NCI-H345 treated with DMSO at 0.1 percent for 48 hours (cell line): ENCODE measurements around the gene DTNA.

Experiments used
- DNase-seq: peaks from one replicate; lab custom pipeline; 2025; ENCODE audit not compliant: unreplicated experiment; lab: John Stamatoyannopoulos, UW

Gene DTNA

GRCh38 chr18:34847408-34847807, 137.3 kb downstream of the DTNA start:
- no peak for DNase-seq

- DNase-seq: no peak
Measured at GRCh38 chr18:34848156-34848555, 138.1 kb downstream of the DTNA start.

- DNase-seq: no peak
Measured at GRCh38 chr18:34848695-34849094, 138.6 kb downstream of the DTNA start.

GRCh38 chr18:34857320-34857719, 147.2 kb downstream of the DTNA start:
- no peak for DNase-seq

- DNase-seq: no peak
Measured at GRCh38 chr18:34858188-34858587, 148.1 kb downstream of the DTNA start.

- no peak for DNase-seq
Measured at GRCh38 chr18:34859496-34859895, 149.4 kb downstream of the DTNA start.

GRCh38 chr18:34862561-34862960, 152.5 kb downstream of the DTNA start:
- no peak for DNase-seq

GRCh38 chr18:34863702-34864101, 153.6 kb downstream of the DTNA start:
- no peak for DNase-seq

GRCh38 chr18:34864836-34865497, 154.9 kb downstream of the DTNA start:
- DNase-seq: no peak

- DNase-seq: no peak
Measured at GRCh38 chr18:34866310-34866709, 156.2 kb downstream of the DTNA start.

GRCh38 chr18:34866739-34867138, 156.6 kb downstream of the DTNA start:
- no peak for DNase-seq

- peak; percentile 31 for DNase-seq
Measured at GRCh38 chr18:34867520-34867919, 157.4 kb downstream of the DTNA start.

GRCh38 chr18:34870555-34871310, 160.6 kb downstream of the DTNA start:
- no peak for DNase-seq

- no peak for DNase-seq
Measured at GRCh38 chr18:34871435-34871834, 161.3 kb downstream of the DTNA start.

GRCh38 chr18:34872066-34872465, 162.0 kb downstream of the DTNA start:
- no peak for DNase-seq

GRCh38 chr18:34873986-34874580, 164.0 kb downstream of the DTNA start:
- DNase-seq: no peak

GRCh38 chr18:34875150-34875549, 165.1 kb downstream of the DTNA start:
- no peak for DNase-seq

- DNase-seq: no peak
Measured at GRCh38 chr18:34880403-34880802, 170.3 kb downstream of the DTNA start.

- DNase-seq: no peak
Measured at GRCh38 chr18:34880882-34881834, 171.1 kb downstream of the DTNA start.

- no peak for DNase-seq
Measured at GRCh38 chr18:34884436-34884835, 174.3 kb downstream of the DTNA start.

GRCh38 chr18:34886177-34886576, 176.1 kb downstream of the DTNA start:
- DNase-seq: no peak
